ENCODE results near the gene DPPA3. TPM values are rescaled to one million over a fixed set of nuclear protein-coding genes. Genes with fewer than 3 reads are reported as not detected.

The DPPA3 gene
- total and polyA plus RNA-seq, 2 of the 13 experiments (the other 11 are each of a cell fraction or from before 2014, with no cell fraction given): not detected

GRCh38 chr12:7712841-7713442 lies 1.7 kb downstream of the DPPA3 start (continued):
- TF ChIP-seq SNAPC4 (CRISPR knock-in tag; IDR thresholded peaks at IDR 0.05) (no peak), ZNF83 (CRISPR knock-in tag; IDR thresholded peaks at IDR 0.05; ENCODE audit: borderline replicate concordance) (no peak), PHF21A (CRISPR knock-in tag; IDR thresholded peaks at IDR 0.05) (no peak), HNRNPH1 (optimal IDR thresholded peaks at IDR 0.05; ENCODE audit: low read depth, low read length) (no peak)

GRCh38 chr12:7716381-7716780 lies 5.1 kb downstream of the DPPA3 start:
- H4K20me1 ChIP-seq (ENCODE audit: insufficient read depth, low read length): no peaks in the 10 kb centered on the region
- no peak overlapping the region for H3K4me3 ChIP-seq (replicated peaks in 1 of 3; ENCODE audit: insufficient read depth in 1 of 3, low read depth in 2 of 3, low read length in 3 of 3)
- intact Hi-C loops (cut with micrococcal nuclease; ENCODE audit: unreplicated experiment) (loop anchor here (1.0 kb wide), 1 partner anchor 91 kb away; no protein-coding TSS in a partner anchor), in situ Hi-C loops (cut with HindIII; ENCODE audit: extremely low pct_ligation_motif_present, low pct_unique_long_range_greater_than_20kb) (loop anchor here (10.0 kb wide), 1 partner anchor 88 kb away; no protein-coding TSS in a partner anchor)
- no peaks in the 10 kb centered on the region for H3K79me2 ChIP-seq (ENCODE audit: insufficient read depth, low read length)
- no peaks in the 10 kb centered on the region; a peak in 1 of 5 replicates for H3K27me3 ChIP-seq (ENCODE audit: control insufficient read depth in 1 of 2, insufficient read depth in 2 of 2, low read length in 2 of 2)
- no peak overlapping the region for H3K9ac ChIP-seq (ENCODE audit: insufficient read depth, low read depth, low read length)
- no peaks in the 10 kb centered on the region for H3K9me3 ChIP-seq (ENCODE audit: low read length)
- peak; percentile 55 for DNase-seq (ENCODE audit: low spot score)
- no peak overlapping the region for H3K27ac ChIP-seq (ENCODE audit: extremely low read length, insufficient read depth, low read length)
- ATAC-seq: peak; percentile 81
- 2% methylated on average over 5 of the region's 5 CpGs for WGBS (ENCODE audit: low lambda C conversion rate)
- H3K4me1 ChIP-seq (ENCODE audit: insufficient read depth, low read length): no peaks in the 10 kb centered on the region
- ChIA-PET CTCF (ENCODE audit: low intra/inter-chr PET ratio, low total read pairs) (interaction anchor here (1.4 kb wide), 1 partner anchor 91 kb away, joined by 5 read pairs; no protein-coding TSS in a partner anchor), POLR2A (no interaction called here)
- H2AFZ ChIP-seq (ENCODE audit: low read length): no peak overlapping the region
- H3K36me3 ChIP-seq (replicated peaks in 1 of 2; ENCODE audit: control insufficient read depth in 1 of 2, insufficient read depth in 2 of 2, low read length in 2 of 2): no peaks in the 10 kb centered on the region
- peak; percentile 54 for FAIRE-seq
- H3K4me2 ChIP-seq (ENCODE audit: low read depth, low read length): no peak overlapping the region
- BruUV-seq (replicated peaks): no TSS peak
- TF ChIP-seq PHF21A (CRISPR knock-in tag; IDR thresholded peaks at IDR 0.05) (no peak), GABPA (IDR thresholded peaks at IDR 0.05; ENCODE audit: low read depth, low read length) (no peak), GABPA (CRISPR knock-in tag; IDR thresholded peaks at IDR 0.05; ENCODE audit: low read depth) (no peak), ZNF710 (CRISPR knock-in tag; IDR thresholded peaks at IDR 0.05; ENCODE audit: borderline replicate concordance) (no peak), GZF1 (CRISPR knock-in tag; IDR thresholded peaks at IDR 0.05) (no peak), ZUFSP (CRISPR knock-in tag; IDR thresholded peaks at IDR 0.05; ENCODE audit: borderline replicate concordance) (no peak), RAD51 (IDR thresholded peaks at IDR 0.05; ENCODE audit: borderline replicate concordance) (no peak), ZNF577 (CRISPR knock-in tag; IDR thresholded peaks at IDR 0.05; ENCODE audit: borderline replicate concordance, low read depth) (no peak), ZFP36 (IDR thresholded peaks at IDR 0.05; ENCODE audit: borderline replicate concordance, low read depth, low read length, partially characterized antibody) (no peak), HHEX (CRISPR knock-in tag; IDR thresholded peaks at IDR 0.05) (no peak)

Measured in HepG2 (cell line).